Brain pericyte (primary cell): Measurements from ENCODE around the gene HEXB.
"Not testable (repeated sequence)": the region's sequence is repeated elsewhere in the genome, so short reads cannot be mapped to it uniquely, and the experiment has no call there.

Source experiments
- DNase-seq: peaks from one replicate; pipeline ENCODE4 v3.0.0-alpha.2; 2012; ENCODE audit warnings: low read depth, low spot score

Gene HEXB

GRCh38 chr5:74659172-74659571, 25.9 kb upstream of the HEXB start:
- no peak for DNase-seq

- no peak for DNase-seq
These were observed 24.9 kb upstream of the HEXB start for GRCh38 chr5:74660140-74660539.

- DNase-seq: no peak
These were observed 24.2 kb upstream of the HEXB start for GRCh38 chr5:74660873-74661272.

GRCh38 chr5:74664551-74664950, 20.5 kb upstream of the HEXB start:
- no peak for DNase-seq

GRCh38 chr5:74665273-74665672, 19.8 kb upstream of the HEXB start:
- no peak for DNase-seq

- no peak for DNase-seq
These were observed 19.2 kb upstream of the HEXB start for GRCh38 chr5:74665816-74666215.

GRCh38 chr5:74667396-74667795, 17.6 kb upstream of the HEXB start:
- DNase-seq: no peak

GRCh38 chr5:74669821-74670220, 15.2 kb upstream of the HEXB start:
- no peak for DNase-seq

- no peak for DNase-seq
These were observed 14.5 kb upstream of the HEXB start for GRCh38 chr5:74670396-74671038.

GRCh38 chr5:74672215-74672877, 12.7 kb upstream of the HEXB start:
- no peak for DNase-seq

- no peak for DNase-seq
These were observed 11.8 kb upstream of the HEXB start for GRCh38 chr5:74673011-74673790.

GRCh38 chr5:74676466-74676865, 8.6 kb upstream of the HEXB start:
- DNase-seq: not testable (repeated sequence)

GRCh38 chr5:74678123-74678522, 6.9 kb upstream of the HEXB start:
- not testable (repeated sequence) for DNase-seq

- DNase-seq: not testable (repeated sequence)
These were observed 5.7 kb upstream of the HEXB start for GRCh38 chr5:74679300-74679699.

GRCh38 chr5:74679966-74680365, 5.1 kb upstream of the HEXB start:
- no peak for DNase-seq

GRCh38 chr5:74685979-74686631, 1.1 kb downstream of the HEXB start:
- DNase-seq: no peak

GRCh38 chr5:74686962-74687751, 2.1 kb downstream of the HEXB start:
- DNase-seq: no peak

GRCh38 chr5:74693191-74693590, 8.2 kb downstream of the HEXB start:
- DNase-seq: no peak

- no peak for DNase-seq
These were observed 32.6 kb downstream of the HEXB start for GRCh38 chr5:74717596-74717995.

GRCh38 chr5:74722271-74722670, 37.2 kb downstream of the HEXB start:
- no peak for DNase-seq

GRCh38 chr5:74725331-74725730, 40.3 kb downstream of the HEXB start:
- DNase-seq: no peak
